A673 (cell line): ENCODE results near the gene FCRL4. TPM values are rescaled to one million over a fixed set of nuclear protein-coding genes. Genes with fewer than 3 reads are reported as not detected.

Experiments used
- BruUV-seq: library from RNA; stranded (reverse); fragments of 400-500 nt; replicated peaks from 2 replicates; lab custom pipeline; 2021; lab: Mats Ljungman, UMichigan
- CTCF ChIA-PET: fragments of 300-600 bp; sonication (Branson Sonifier 250); formaldehyde crosslinking; loops from one replicate; lab custom pipeline; 2022; ENCODE audit warnings: antibody characterized with exemption; lab: Charles Lee
- POLR2A ChIA-PET: fragments of 300-600 bp; sonication (Branson Sonifier 250); formaldehyde crosslinking; loops from one replicate; lab custom pipeline; 2022; ENCODE audit warnings: antibody characterized with exemption; ENCODE audit not compliant: low non-redundant PET; lab: Charles Lee
- DNase-seq: peaks from one replicate; pipeline ENCODE4 v3.0.0-alpha.2; 2015; ENCODE audit warnings: low spot score
- H3K27ac ChIP-seq: fragments of 200-600 bp; sonication (generic); 2 replicates; pipeline ENCODE4 v1.5.1; 2016; ENCODE audit warnings: mixed run types, low read depth, mild to moderate bottlenecking, mixed read lengths, antibody characterized with exemption, low read length; ENCODE audit not compliant: poor library complexity, severe bottlenecking
- H3K27me3 ChIP-seq: fragments of 200-600 bp; sonication (generic); replicated peaks from 2 replicates; pipeline ENCODE4 v1.6.1; 2017; ENCODE audit warnings: mixed run types, low read depth, mild to moderate bottlenecking, mixed read lengths, antibody characterized with exemption, low read length; ENCODE audit not compliant: insufficient read depth, poor library complexity
- H3K36me3 ChIP-seq: fragments of 200-600 bp; sonication (generic); 2 replicates; pipeline ENCODE4 v1.6.1; 2016; ENCODE audit warnings: mixed run types, mild to moderate bottlenecking, mixed read lengths, antibody characterized with exemption, low read length; ENCODE audit not compliant: insufficient read depth, poor library complexity, severe bottlenecking
- H3K4me1 ChIP-seq: fragments of 200-600 bp; sonication (generic); 2 replicates; pipeline ENCODE4 v1.6.1; 2017; ENCODE audit warnings: mixed run types, mild to moderate bottlenecking, mixed read lengths, antibody characterized with exemption, low read length; ENCODE audit not compliant: insufficient read depth, poor library complexity, severe bottlenecking
- H3K4me3 ChIP-seq: fragments of 200-600 bp; sonication (generic); 2 replicates; pipeline ENCODE4 v1.5.1; 2016; ENCODE audit warnings: low read depth, mixed run types, mild to moderate bottlenecking, mixed read lengths, low read length; ENCODE audit not compliant: poor library complexity, severe bottlenecking
- H3K9me3 ChIP-seq: fragments of 200-600 bp; sonication (generic); 2 replicates; pipeline ENCODE4 v1.6.1; 2016; ENCODE audit warnings: mixed run types, low read depth, mild to moderate bottlenecking, mixed read lengths, antibody characterized with exemption, low read length; ENCODE audit not compliant: poor library complexity, severe bottlenecking
- CTCF ChIP-seq: fragments of 300-800, 200-600 bp; sonication (generic); conservative IDR thresholded peaks from 2 replicates; pipeline ENCODE4 v1.5.1; 2017; ENCODE audit warnings: low read depth, mild to moderate bottlenecking, antibody characterized with exemption, low read length, moderate library complexity, mixed read lengths
- EZH2 ChIP-seq: fragments of 200-600 bp; sonication (generic); IDR thresholded peaks from 2 replicates; pipeline ENCODE4 v1.6.1; 2017; ENCODE audit warnings: borderline replicate concordance, low read depth, mild to moderate bottlenecking, mixed read lengths, antibody characterized with exemption, low read length; ENCODE audit not compliant: poor library complexity, severe bottlenecking
- intact Hi-C: fragments of 100-400 bp; cut with micrococcal nuclease; formaldehyde crosslinking; loops from one replicate; pipeline ENCODE4 v1.10.0; 2022; ENCODE audit not compliant: unreplicated experiment
- total RNA-seq: library from RNA; stranded (reverse); gene quantifications from 2 replicates; pipeline ENCODE4 v1.2.3, GENCODE V29; 2021

FCRL4 gene
- total RNA-seq, 1 experiment from 2014 or later = not detected

DNA sequence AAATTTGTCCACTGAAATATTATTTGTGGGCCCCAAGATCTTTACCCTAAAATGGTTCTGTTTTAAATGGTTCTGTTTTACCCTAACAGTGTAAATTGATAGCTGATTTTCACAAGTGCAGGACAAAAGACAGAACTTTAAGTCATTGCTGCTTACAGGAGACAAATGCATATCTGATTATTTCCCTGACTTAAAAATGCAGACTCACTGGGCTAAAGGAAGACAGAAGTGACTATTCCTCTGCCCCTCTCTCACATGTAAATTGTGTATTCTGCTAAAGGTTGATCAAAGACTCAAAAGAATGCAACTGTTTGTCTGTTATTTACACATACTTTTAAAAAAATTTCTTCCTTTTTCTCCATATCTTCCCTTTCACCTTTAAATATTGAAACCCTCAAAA is 58.3 kb downstream of the FCRL4 start:
- Histone ChIP-seq H3K4me3 (no peak overlapping the region), H3K9me3 (no peaks in the 10 kb centered on the region), H3K36me3 (no peaks in the 10 kb centered on the region), H3K27ac (no peak overlapping the region), H3K4me1 (no peaks in the 10 kb centered on the region), H3K27me3 (peaks cover 33% of the 10 kb centered on the region)
- BruUV-seq = no TSS peak
- DNase-seq = no peak
- TF ChIP-seq EZH2 (no peak), CTCF (no peak)
- ChIA-PET POLR2A (interaction anchor here (0.6 kb wide), 1 partner anchor 232 kb away, joined by 4 read pairs; no protein-coding TSS in a partner anchor), CTCF (interaction anchor here (0.5 kb wide), 1 partner anchor 579 kb away, joined by 7 read pairs; no protein-coding TSS in a partner anchor)
- intact Hi-C loops = no loop called here

DNA sequence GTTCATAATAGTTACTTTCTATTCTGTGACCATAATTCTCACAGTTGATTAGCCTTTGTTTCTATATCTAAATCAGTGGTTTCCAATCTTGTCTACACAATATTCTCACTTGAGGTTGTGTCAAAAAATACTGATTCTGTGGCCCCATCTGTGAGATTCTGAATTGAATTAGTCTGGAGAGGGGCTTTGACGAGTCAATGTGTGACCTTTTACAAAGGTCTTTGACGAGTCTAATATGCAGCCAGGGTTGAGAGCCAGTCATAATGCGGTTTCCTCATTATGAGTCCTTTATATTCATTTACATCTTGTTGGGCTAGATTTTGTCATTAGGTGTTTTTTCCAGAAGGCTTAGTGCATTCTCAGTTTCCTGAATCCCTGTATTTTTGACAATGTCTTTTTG is 65.3 kb downstream of the FCRL4 start:
- intact Hi-C loops = no loop called here
- DNase-seq = no peak
- no peaks in the 10 kb centered on the region for H3K9me3 ChIP-seq
- peaks cover 32% of the 10 kb centered on the region for H3K27me3 ChIP-seq
- H3K27ac ChIP-seq = no peak overlapping the region
- H3K36me3 ChIP-seq = no peaks in the 10 kb centered on the region
- H3K4me1 ChIP-seq = no peaks in the 10 kb centered on the region
- CTCF ChIA-PET = no interaction called here
- no TSS peak for BruUV-seq
- POLR2A ChIA-PET = no interaction called here
- H3K4me3 ChIP-seq = no peak overlapping the region
- TF ChIP-seq CTCF (no peak), EZH2 (no peak)

- CTCF ChIA-PET = interaction anchor here (0.6 kb wide), 1 partner anchor 601 kb away, joined by 6 read pairs; no protein-coding TSS in a partner anchor
- Histone ChIP-seq H3K4me3 (no peak overlapping the region), H3K27me3 (peaks cover 10% of the 10 kb centered on the region), H3K36me3 (no peaks in the 10 kb centered on the region), H3K4me1 (no peaks in the 10 kb centered on the region), H3K9me3 (no peaks in the 10 kb centered on the region), H3K27ac (no peak overlapping the region)
- BruUV-seq = no TSS peak
- no peak for DNase-seq
- no peak for TF ChIP-seq CTCF
- TF ChIP-seq EZH2 = no peak
- POLR2A ChIA-PET = no interaction called here
- intact Hi-C loops = no loop called here
Observed at GRCh38 chr1:157523774-157524493, 74.0 kb downstream of the FCRL4 start.

Other genes with a start within 250 kb of the FCRL4 start
- gene FCRL5, start 45.6 kb downstream of the FCRL4 start, total RNA-seq = not detected in 2 replicates
- gene FCRL3, start 102.7 kb upstream of the FCRL4 start, total RNA-seq = not detected in 2 replicates
- gene FCRL2, start 179.0 kb upstream of the FCRL4 start, total RNA-seq = not detected in 2 replicates
- gene FCRL1, start 222.0 kb upstream of the FCRL4 start, total RNA-seq = not detected in 2 replicates
- not detected in 2 replicates for gene CD5L, start 243.7 kb upstream of the FCRL4 start, total RNA-seq